Right lobe of liver (tissue), 6 donors: Measurements from ENCODE around the gene ADH4. TPM values are rescaled to one million over a fixed set of nuclear protein-coding genes. Genes with fewer than 3 reads are reported as not detected.

Experiments
- ATAC-seq, 4 donors: fragments of 200-7000 bp; cut with Tn5 transposase; one replicate each; pipeline ENCODE4 v1.9.1; 2020; ENCODE audit warnings: mild to moderate bottlenecking in 4 of 4, moderate library complexity in 4 of 4
- DNase-seq, 3 donors: peaks; one replicate each; pipeline ENCODE4 v3.0.0-alpha.2; 2020
- H3K27ac ChIP-seq, 3 donors: fragments of 200-600 bp; one replicate each; pipeline ENCODE4 v1.8.0; 2022
- H3K27me3 ChIP-seq, 2 donors: fragments of 200-600 bp; one replicate each; pipeline ENCODE4 v1.8.0; 2022
- H3K36me3 ChIP-seq, 4 donors: fragments of 200-600 bp; sonication (generic) in 1 of 4; one replicate each; pipeline versions ENCODE4 v1.5.1 to v1.8.0; 2017 to 2022; ENCODE audit warnings: control low read depth in 1 of 4
- H3K4me1 ChIP-seq, 4 donors: fragments of 200-600 bp; sonication (generic) in 1 of 4; one replicate each; pipeline versions ENCODE4 v1.5.1 to v1.8.0; 2017 to 2022; ENCODE audit warnings: control low read depth in 1 of 4
- H3K4me3 ChIP-seq, 3 donors: fragments of 200-600 bp; one replicate each; pipeline ENCODE4 v1.8.0; 2022
- H3K9me3 ChIP-seq, 4 donors: fragments of 200-600 bp; sonication (generic) in 1 of 4; one replicate each; pipeline versions ENCODE4 v1.5.1 to v1.8.0; 2017 to 2022; ENCODE audit warnings: control low read depth in 1 of 4
- CTCF ChIP-seq, 4 donors: fragments of 200-600 bp in 3 of 4; fragments of 450-650 bp in 1 of 4; IDR thresholded peaks; one replicate each; pipeline versions ENCODE4 v1.5.1 to v1.8.0; 2016 to 2022; ENCODE audit warnings: antibody characterized with exemption in 4 of 4, mild to moderate bottlenecking in 2 of 4
- POLR2A ChIP-seq: fragments of 450-650 bp; IDR thresholded peaks from one replicate; pipeline ENCODE4 v1.6.1; 2017; ENCODE audit warnings: antibody characterized with exemption, mild to moderate bottlenecking
- WGBS: methylation state at CpG from one replicate; pipeline ENCODE4 v1.1.6; 2018; ENCODE audit warnings: low coverage, low lambda C conversion rate; ENCODE audit not compliant: insufficient coverage; ENCODE audit errors: missing lambda C conversion rate; 5-methylcytosine and 5-hydroxymethylcytosine counted together
- intact Hi-C, 2 donors: fragments of 100-400 bp; cut with DNase I; formaldehyde crosslinking; loops; one replicate each; pipeline versions ENCODE4 v1.11.2 to v1.14.1; 2022
- total RNA-seq, 6 experiments: library from RNA; depleted of rRNA in 2 of 6; stranded (reverse); fragments of >200 nt in 2 of 6; fragmentation: NEBNext Ultra II Directional in 3 of 6; extraction: Animal tissue kit (Norgen Biotek cat#: 25700) in 3 of 6; gene quantifications; one replicate each; pipeline versions ENCODE4 v1.1.0 to v1.2.4, GENCODE V29; 2016 to 2023
- donor health status: DM: no; HTN: yes; CAD: no.
- donor health status: DM: no; HTN: no; CAD: no.
- donor health status: DM: no; HTN: no; CAD: no.
- donor health status: DM: no; HTN: yes; CAD: no.
- donor health status: DM: no; HTN: yes; CAD: no.

Gene ADH4
- total RNA-seq, 6 experiments from 2014 or later = 133 to 957 (median 467) TPM

GRCh38 chr4:99135541-99136162 is 8.4 kb downstream of the ADH4 start:
- intact Hi-C loops = no loop called here
- no peak overlapping the region for H3K4me3 ChIP-seq
- no peak for DNase-seq

GRCh38 chr4:99134586-99134985 is 9.5 kb downstream of the ADH4 start:
- peaks cover 0 to 85% (median 2%) of the 10 kb centered on the region in 4 donors for H3K36me3 ChIP-seq
- DNase-seq = no peak
- no peak overlapping the region for H3K4me3 ChIP-seq
- intact Hi-C loops = no loop called here
- H3K27ac ChIP-seq = peak overlapping the region in 1 of 3 donors; percentile 58
- TF ChIP-seq CTCF (IDR thresholded peaks at IDR 0.05) (no peak), POLR2A (no peak)
- H3K9me3 ChIP-seq = no peaks in the 10 kb centered on the region
- no peaks in the 10 kb centered on the region for H3K27me3 ChIP-seq
- ATAC-seq = no peak
- peaks cover 0 to 62% (median 9%) of the 10 kb centered on the region in 4 donors for H3K4me1 ChIP-seq
- WGBS = 70% methylated on average over 3 of the region's 3 CpGs

More at GRCh38 chr4:99135541-99136162, 8.4 kb downstream of the ADH4 start:
- TF ChIP-seq POLR2A (no peak), CTCF (IDR thresholded peaks at IDR 0.05) (no peak)
- peaks cover 0 to 77% (median 2%) of the 10 kb centered on the region in 4 donors for H3K36me3 ChIP-seq
- H3K9me3 ChIP-seq = no peaks in the 10 kb centered on the region
- peaks cover 0 to 60% (median 9%) of the 10 kb centered on the region in 4 donors for H3K4me1 ChIP-seq
- no peaks in the 10 kb centered on the region for H3K27me3 ChIP-seq
- peak overlapping the region in 2 of 3 donors; percentile 28 to 58 for H3K27ac ChIP-seq
- WGBS = 43% methylated on average over 3 of the region's 3 CpGs
- peak in 3 of 4 donors; percentile 7 to 17 (median 14) for ATAC-seq

DNA sequence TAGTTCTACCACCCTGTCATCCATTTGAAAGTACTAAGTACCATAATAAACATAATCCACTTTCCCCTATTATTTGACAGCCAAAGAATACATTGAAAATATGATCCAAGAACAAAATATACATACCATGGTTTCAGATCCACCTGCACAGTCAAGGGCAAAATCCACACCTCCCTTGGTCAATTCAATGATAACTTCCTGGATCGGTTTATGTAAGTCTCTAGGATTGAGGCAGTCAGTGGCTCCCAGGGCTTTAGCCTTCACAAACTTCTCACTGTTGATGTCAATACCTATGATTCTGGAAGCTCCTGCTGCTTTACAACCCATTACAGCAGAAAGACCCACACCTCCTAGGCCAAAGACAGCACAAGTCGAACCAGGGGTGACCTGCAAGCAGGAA is 12.7 kb downstream of the ADH4 start:
- DNase-seq (no peak), ATAC-seq (peak in 3 of 4 donors; percentile 11 to 54 (median 40))
- H3K27me3 ChIP-seq = no peaks in the 10 kb centered on the region
- peak overlapping the region in 1 of 3 donors; percentile 21 for H3K27ac ChIP-seq
- 21% methylated on average over 2 of the region's 2 CpGs for WGBS
- H3K4me1 ChIP-seq = peaks cover 0 to 59% (median 15%) of the 10 kb centered on the region in 4 donors
- H3K9me3 ChIP-seq = no peaks in the 10 kb centered on the region
- TF ChIP-seq POLR2A = no peak
- no peak for TF ChIP-seq CTCF (IDR thresholded peaks at IDR 0.05)
- intact Hi-C loops = no loop called here
- no peak overlapping the region for H3K4me3 ChIP-seq
- peaks cover 0 to 88% (median 8%) of the 10 kb centered on the region in 4 donors for H3K36me3 ChIP-seq

GRCh38 chr4:99126376-99126775 is 17.7 kb downstream of the ADH4 start:
- no peak for ATAC-seq
- Histone ChIP-seq H3K27ac (peak overlapping the region in 1 of 3 donors; percentile 39), H3K36me3 (peaks cover 0 to 73% (median 12%) of the 10 kb centered on the region in 4 donors), H3K4me1 (peaks cover 0 to 24% (median 5%) of the 10 kb centered on the region in 4 donors), H3K27me3 (no peaks in the 10 kb centered on the region), H3K9me3 (no peaks in the 10 kb centered on the region), H3K4me3 (no peak overlapping the region)
- TF ChIP-seq CTCF (IDR thresholded peaks at IDR 0.05) (no peak), POLR2A (no peak)
- WGBS = 8% methylated on average over 1 of the region's 1 CpG
- intact Hi-C loops = loop anchor here in 1 of 2 donors (10.0 kb wide), 1 partner anchor 158 kb away; no protein-coding TSS in a partner anchor
- no peak for DNase-seq
